KBM-7 (cell line): Measurements from ENCODE around the gene SERP2.

ENCODE experiments used
- DNase-seq: peaks from one replicate; pipeline ENCODE4 v3.0.0-alpha.2; 2015
- in situ Hi-C: fragments of 300-500 bp; cut with MboI; formaldehyde crosslinking; loops from 2 replicates; pipeline ENCODE4 v1.14.3; 2020; ENCODE audit warnings: low sequenced_read_pairs, low pct_unique_long_range_greater_than_20kb, mixed read lengths

SERP2 gene

GRCh38 chr13:44423824-44424223 lies 50.2 kb downstream of the SERP2 start:
- in situ Hi-C loops: no loop called here
- DNase-seq: no peak

- DNase-seq: no peak
These were observed 51.6 kb downstream of the SERP2 start for GRCh38 chr13:44425041-44425814.

GRCh38 chr13:44425815-44426078 lies 52.1 kb downstream of the SERP2 start:
- no peak for DNase-seq
- in situ Hi-C loops: no loop called here

More at GRCh38 chr13:44425041-44425814, 51.6 kb downstream of the SERP2 start:
- in situ Hi-C loops: no loop called here

GRCh38 chr13:44426461-44426860 lies 52.8 kb downstream of the SERP2 start:
- in situ Hi-C loops: no loop called here

GRCh38 chr13:44429311-44429710 lies 55.7 kb downstream of the SERP2 start:
- no peak for DNase-seq
- in situ Hi-C loops: no loop called here

More at GRCh38 chr13:44426461-44426860, 52.8 kb downstream of the SERP2 start:
- no peak for DNase-seq

GRCh38 chr13:44431150-44431549 lies 57.5 kb downstream of the SERP2 start:
- DNase-seq: no peak
- in situ Hi-C loops: no loop called here

- in situ Hi-C loops: no loop called here
- DNase-seq: no peak
These were observed 59.0 kb downstream of the SERP2 start for GRCh38 chr13:44432650-44433049.

- DNase-seq: no peak
- in situ Hi-C loops: no loop called here
These were observed 60.5 kb downstream of the SERP2 start for GRCh38 chr13:44433863-44434765.

GRCh38 chr13:44434766-44435141 lies 61.1 kb downstream of the SERP2 start:
- in situ Hi-C loops: no loop called here

GRCh38 chr13:44435142-44435918 lies 61.7 kb downstream of the SERP2 start:
- in situ Hi-C loops: no loop called here
- peak; percentile 98 for DNase-seq

More at GRCh38 chr13:44434766-44435141, 61.1 kb downstream of the SERP2 start:
- no peak for DNase-seq

GRCh38 chr13:44435919-44436510 lies 62.4 kb downstream of the SERP2 start:
- DNase-seq: no peak
- in situ Hi-C loops: no loop called here

- peak; percentile 85 for DNase-seq
- in situ Hi-C loops: no loop called here
These were observed 63.1 kb downstream of the SERP2 start for GRCh38 chr13:44436589-44437337.

GRCh38 chr13:44437356-44438233 lies 64.0 kb downstream of the SERP2 start:
- DNase-seq: peak; percentile 79
- in situ Hi-C loops: no loop called here

GRCh38 chr13:44438234-44438579 lies 64.6 kb downstream of the SERP2 start:
- in situ Hi-C loops: no loop called here

GRCh38 chr13:44439452-44440024 lies 65.9 kb downstream of the SERP2 start:
- in situ Hi-C loops: no loop called here
- DNase-seq: peak; percentile 82

More at GRCh38 chr13:44438234-44438579, 64.6 kb downstream of the SERP2 start:
- no peak for DNase-seq

- in situ Hi-C loops: no loop called here
- no peak for DNase-seq
These were observed 66.5 kb downstream of the SERP2 start for GRCh38 chr13:44440046-44440608.
